ENCODE results near the gene NOC2L. TPM values are rescaled to one million over a fixed set of nuclear protein-coding genes. Genes with fewer than 3 reads are reported as not detected.
"Not testable (repeated sequence)": the region's sequence is repeated elsewhere in the genome, so short reads cannot be mapped to it uniquely, and the experiment has no call there.

Gene NOC2L
- total RNA-seq, 4 donors from 2014 or later, result 47.4 to 115 (median 74.2) TPM

DNA sequence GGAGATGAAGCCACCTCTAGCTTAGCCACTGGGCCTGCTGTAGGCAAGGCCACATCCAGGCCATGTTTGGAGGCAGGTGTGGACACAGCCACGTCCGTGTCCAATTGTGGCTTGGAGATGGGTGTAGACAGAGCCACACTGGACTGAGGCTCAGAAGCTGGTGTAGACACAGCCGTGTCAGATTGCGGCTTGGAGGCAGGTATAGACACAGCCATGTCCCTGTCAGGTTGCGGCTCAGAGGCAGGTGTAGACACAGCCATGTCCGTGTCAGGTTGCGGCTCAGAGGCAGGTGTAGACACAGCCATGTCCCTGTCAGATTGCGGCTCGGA, 20.7 kb upstream of the NOC2L start:
- TF ChIP-seq, protein P1, sequence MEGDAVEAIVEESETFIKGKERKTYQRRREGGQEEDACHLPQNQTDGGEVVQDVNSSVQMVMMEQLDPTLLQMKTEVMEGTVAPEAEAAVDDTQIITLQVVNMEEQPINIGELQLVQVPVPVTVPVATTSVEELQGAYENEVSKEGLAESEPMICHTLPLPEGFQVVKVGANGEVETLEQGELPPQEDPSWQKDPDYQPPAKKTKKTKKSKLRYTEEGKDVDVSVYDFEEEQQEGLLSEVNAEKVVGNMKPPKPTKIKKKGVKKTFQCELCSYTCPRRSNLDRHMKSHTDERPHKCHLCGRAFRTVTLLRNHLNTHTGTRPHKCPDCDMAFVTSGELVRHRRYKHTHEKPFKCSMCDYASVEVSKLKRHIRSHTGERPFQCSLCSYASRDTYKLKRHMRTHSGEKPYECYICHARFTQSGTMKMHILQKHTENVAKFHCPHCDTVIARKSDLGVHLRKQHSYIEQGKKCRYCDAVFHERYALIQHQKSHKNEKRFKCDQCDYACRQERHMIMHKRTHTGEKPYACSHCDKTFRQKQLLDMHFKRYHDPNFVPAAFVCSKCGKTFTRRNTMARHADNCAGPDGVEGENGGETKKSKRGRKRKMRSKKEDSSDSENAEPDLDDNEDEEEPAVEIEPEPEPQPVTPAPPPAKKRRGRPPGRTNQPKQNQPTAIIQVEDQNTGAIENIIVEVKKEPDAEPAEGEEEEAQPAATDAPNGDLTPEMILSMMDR (IDR thresholded peaks at IDR 0.05 in 4 of 5, conservative IDR thresholded peaks at IDR 0.05 in 1 of 5), result no peak
- TF ChIP-seq POLR2A (IDR thresholded peaks at IDR 0.05), result no peak
- H3K4me1 ChIP-seq, result peaks cover 29 to 48% of the 10 kb centered on the region in 2 donors
- peaks cover 0 to 2% (median 0%) of the 10 kb centered on the region in 3 donors for H3K27me3 ChIP-seq
- in situ Hi-C loops (cut with MboI; ENCODE audit: low sequenced_read_pairs in 4 of 4), result loop anchor here in 2 of 4 donors (10.0 kb wide), 1 partner anchor 85 kb away; no protein-coding TSS in a partner anchor
- H3K9me3 ChIP-seq, result no peaks in the 10 kb centered on the region
- H3K27ac ChIP-seq, result peak overlapping the region; percentile 100
- no peak for DNase-seq
- intact Hi-C loops (cut with DNase I; ENCODE audit: low total_unique reads), result loop anchor here (5.0 kb wide), 1 partner anchor 368 kb away; the partner anchor contains the start of gene DVL1
- H3K4me3 ChIP-seq, result peak overlapping the region; percentile 57 to 65 (median 58)
- H3K36me3 ChIP-seq, result no peaks in the 10 kb centered on the region
- no peak for ATAC-seq

DNA sequence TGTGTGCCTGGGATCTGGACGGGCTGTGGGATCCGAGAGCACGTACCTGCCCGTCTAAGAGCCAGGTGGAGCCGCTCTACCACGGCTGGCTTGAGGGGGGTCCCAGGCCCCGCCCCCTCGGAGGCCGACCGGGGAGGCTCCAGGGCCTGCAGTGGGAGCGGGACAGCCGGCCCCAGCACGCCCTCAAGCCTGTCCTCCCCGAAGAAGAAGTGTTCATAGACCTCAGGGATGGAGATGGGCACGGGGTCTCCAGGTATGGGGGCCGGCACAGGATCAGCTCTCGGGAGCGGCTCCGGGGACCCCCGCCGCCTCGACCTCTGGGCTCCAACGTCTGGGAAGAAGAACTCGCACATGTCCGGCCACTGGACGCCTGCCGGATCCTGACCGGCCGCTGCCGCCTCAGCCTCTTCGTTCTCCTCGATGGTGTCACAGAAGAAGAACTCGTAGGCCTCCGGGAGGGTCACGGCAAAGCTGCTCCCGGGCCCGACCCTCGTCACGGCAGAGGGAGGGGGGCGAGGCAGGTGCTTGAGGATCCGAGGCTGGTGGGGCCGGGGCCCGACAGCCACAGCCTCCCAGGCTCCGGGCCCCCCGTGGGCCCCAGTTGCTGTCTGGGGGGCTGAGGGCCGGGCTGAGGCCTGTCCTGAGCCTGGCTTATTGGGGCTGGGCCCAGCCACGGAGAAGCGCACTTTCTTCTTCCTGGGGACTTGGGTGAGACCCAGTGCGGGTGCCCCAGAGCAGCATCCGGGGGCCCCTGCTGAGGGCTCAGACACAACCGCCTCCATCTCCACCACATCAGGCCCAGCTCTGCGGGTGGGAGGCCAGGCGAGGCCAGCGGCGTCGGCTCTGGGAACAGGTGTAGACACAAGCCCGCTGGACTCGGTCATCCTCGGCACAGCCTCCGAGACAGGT, 20.0 kb upstream of the NOC2L start:
- H3K36me3 ChIP-seq, result no peaks in the 10 kb centered on the region
- ATAC-seq, result no peak
- DNase-seq, result no peak
- intact Hi-C loops (cut with DNase I; ENCODE audit: low total_unique reads), result no loop called here
- H3K27me3 ChIP-seq, result peaks cover 0 to 2% (median 0%) of the 10 kb centered on the region in 3 donors
- H3K4me3 ChIP-seq, result peak overlapping the region; percentile 57 to 65 (median 58)
- in situ Hi-C loops (cut with MboI; ENCODE audit: low sequenced_read_pairs in 4 of 4), result no loop called here
- H3K9me3 ChIP-seq, result no peaks in the 10 kb centered on the region
- H3K27ac ChIP-seq, result peak overlapping the region; percentile 100
- TF ChIP-seq POLR2A (IDR thresholded peaks at IDR 0.05), result peak in 1 of 2 donors; percentile 3
- TF ChIP-seq, protein P1 (IDR thresholded peaks at IDR 0.05 in 4 of 5, conservative IDR thresholded peaks at IDR 0.05 in 1 of 5), result no peak
- peaks cover 29 to 48% of the 10 kb centered on the region in 2 donors for H3K4me1 ChIP-seq

- peak; percentile 67 to 89 for DNase-seq
- peak in 1 of 2 donors; percentile 10 for ATAC-seq
- Histone ChIP-seq H3K4me3 (peak overlapping the region; percentile 57 to 65 (median 58)), H3K36me3 (no peaks in the 10 kb centered on the region), H3K4me1 (peaks cover 23 to 44% of the 10 kb centered on the region in 2 donors), H3K9me3 (no peaks in the 10 kb centered on the region), H3K27ac (peak overlapping the region; percentile 100), H3K27me3 (peaks cover 0 to 2% (median 0%) of the 10 kb centered on the region in 3 donors)
- TF ChIP-seq POLR2A (IDR thresholded peaks at IDR 0.05), result peak in 1 of 2 donors; percentile 39
- TF ChIP-seq, protein P1 (IDR thresholded peaks at IDR 0.05 in 4 of 5, conservative IDR thresholded peaks at IDR 0.05 in 1 of 5), result no peak
- intact Hi-C loops (cut with DNase I; ENCODE audit: low total_unique reads) (no loop called here), in situ Hi-C loops (cut with MboI; ENCODE audit: low sequenced_read_pairs in 4 of 4) (no loop called here)
Measured at GRCh38 chr1:978069-978834, 19.2 kb upstream of the NOC2L start.

- H3K27me3 ChIP-seq; H3K36me3 ChIP-seq; in situ Hi-C loops (cut with MboI; ENCODE audit: low sequenced_read_pairs in 4 of 4); ATAC-seq; intact Hi-C loops (cut with DNase I; ENCODE audit: low total_unique reads); H3K9me3 ChIP-seq: not testable (repeated sequence)
- peak; percentile 64 to 78 for DNase-seq
- H3K4me1 ChIP-seq, result peaks cover 20 to 49% of the 10 kb centered on the region in 2 donors
- H3K27ac ChIP-seq, result peak overlapping the region in 1 of 4 donors; percentile 89
- peak overlapping the region in 1 of 4 donors; percentile 47 for H3K4me3 ChIP-seq
Measured at GRCh38 chr1:976791-977190, 17.7 kb upstream of the NOC2L start.

Measured in gastrocnemius medialis (tissue), 4 donors.